ENCODE data around the gene PRSS27.
A peak's percentile ranks its signal among the peaks of the same experiment; 100 is the strongest.

PRSS27 gene

DNA sequence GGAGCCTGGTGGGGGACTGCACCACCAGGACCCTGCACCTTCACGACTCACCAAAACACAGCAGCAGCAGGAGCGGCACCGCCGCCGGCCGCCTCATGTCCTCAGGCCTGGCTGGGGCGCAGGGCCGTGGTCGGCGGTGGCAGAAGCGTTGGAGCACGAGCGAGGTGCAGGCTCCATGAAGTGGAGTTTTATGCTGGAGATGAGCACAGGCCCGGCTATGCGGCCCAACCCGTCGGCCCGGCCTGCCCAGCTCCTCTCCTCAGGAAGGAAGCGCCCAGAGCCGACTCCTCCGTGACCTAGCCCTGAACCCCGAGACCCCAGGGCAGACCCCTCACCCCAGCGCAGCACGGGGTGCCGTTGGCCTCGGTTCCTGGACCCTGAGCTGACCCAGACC lies at the start of gene PRSS27:
PRSS27 (minus strand) TSS at position 161 of the 394 bp plus-strand sequence; CDS start at position 97, 64 bp downstream.
- no peak for DNase-seq

DNA sequence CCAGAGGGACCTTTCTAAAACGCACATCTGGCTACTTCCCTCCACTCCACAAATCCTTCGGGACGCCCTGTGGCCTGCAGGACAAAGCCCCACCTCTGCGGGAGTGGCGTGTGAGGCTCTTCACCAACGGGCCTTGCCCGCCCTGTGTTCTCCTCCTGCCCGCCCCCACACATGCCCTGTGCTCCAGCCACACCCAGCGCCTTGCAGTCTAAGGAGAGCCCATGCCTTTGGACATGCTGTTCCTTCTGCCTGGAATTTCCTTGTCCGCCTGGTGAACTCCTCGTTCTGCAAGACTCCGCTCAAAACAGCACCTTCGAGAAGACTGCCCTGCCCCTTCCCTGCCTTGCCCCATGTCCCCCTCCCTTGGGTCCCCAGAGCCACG lies 49.6 kb upstream of the PRSS27 start:
- DNase-seq: no peak

DNA sequence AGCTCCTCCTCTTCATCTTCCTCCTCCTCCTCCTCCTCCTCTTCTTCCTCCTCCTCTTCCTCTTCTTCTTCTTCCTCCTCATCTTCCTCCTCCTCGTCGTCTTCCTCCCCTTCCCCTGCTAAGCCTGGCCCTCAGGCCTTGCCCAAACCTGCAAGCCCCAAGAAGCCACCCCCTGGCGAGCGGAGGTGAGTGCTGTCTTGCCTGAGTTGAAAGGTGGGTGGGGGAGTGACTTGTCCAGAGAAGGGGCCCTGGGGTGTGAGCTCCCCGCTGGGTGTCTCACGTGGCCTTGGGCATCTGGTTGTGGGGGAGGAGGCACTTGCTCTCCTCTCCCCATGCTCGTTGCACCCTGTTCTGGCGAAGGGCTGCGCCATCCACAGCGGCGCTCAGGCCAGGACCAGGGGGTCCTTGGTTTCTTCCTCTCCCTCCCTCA lies 49.1 kb upstream of the PRSS27 start:
- DNase-seq: no peak

DNA sequence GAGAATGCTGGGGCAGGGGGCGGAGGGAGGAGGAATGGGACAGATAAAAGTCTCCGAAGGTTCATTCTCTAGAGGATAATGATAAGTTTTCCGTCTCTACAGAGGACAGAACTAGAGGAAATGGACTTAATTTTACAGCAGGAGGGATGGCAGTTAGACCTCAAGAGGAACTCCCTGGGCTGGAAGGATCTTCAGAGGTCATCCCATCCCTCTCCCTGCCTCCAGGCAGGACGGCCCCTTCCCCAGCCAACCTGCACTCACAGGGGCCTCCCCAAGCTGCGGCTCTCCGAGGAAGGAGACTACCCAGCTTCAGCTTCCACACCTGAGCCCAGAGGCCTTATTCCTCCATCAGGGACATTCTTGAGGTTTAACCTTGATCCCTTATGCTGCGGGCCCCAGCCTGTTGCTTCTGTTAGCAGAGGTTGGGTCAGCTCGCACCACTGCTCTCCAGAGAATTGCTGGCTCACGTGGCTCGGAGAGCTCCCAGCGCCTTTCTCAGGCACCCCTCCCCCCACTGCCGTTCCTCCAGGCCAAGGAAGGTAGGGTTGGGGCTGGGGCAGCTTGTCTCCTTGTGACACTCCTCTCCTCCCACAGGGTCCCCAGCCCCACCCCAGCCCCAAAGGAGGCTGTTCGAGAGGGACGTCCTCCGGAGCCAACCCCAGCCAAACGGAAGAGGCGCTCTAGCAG lies 48.5 kb upstream of the PRSS27 start:
- no peak for DNase-seq

DNA sequence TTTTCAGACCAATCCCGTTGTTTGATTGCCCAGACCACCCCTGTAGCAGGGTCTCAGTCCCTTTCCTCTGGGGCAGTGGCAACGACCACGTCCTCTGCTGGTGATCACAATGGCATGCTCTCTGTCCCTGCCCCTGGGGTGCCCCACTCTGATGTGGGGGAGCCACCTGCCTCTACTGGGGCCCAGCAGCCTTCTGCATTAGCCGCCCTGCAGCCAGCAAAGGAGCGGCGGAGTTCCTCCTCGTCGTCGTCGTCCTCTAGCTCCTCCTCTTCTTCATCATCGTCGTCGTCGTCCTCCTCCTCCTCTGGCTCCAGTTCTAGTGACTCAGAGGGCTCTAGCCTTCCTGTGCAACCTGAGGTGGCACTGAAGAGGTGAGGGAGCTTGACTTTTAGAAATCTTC lies 47.9 kb upstream of the PRSS27 start:
- DNase-seq: no peak

DNA sequence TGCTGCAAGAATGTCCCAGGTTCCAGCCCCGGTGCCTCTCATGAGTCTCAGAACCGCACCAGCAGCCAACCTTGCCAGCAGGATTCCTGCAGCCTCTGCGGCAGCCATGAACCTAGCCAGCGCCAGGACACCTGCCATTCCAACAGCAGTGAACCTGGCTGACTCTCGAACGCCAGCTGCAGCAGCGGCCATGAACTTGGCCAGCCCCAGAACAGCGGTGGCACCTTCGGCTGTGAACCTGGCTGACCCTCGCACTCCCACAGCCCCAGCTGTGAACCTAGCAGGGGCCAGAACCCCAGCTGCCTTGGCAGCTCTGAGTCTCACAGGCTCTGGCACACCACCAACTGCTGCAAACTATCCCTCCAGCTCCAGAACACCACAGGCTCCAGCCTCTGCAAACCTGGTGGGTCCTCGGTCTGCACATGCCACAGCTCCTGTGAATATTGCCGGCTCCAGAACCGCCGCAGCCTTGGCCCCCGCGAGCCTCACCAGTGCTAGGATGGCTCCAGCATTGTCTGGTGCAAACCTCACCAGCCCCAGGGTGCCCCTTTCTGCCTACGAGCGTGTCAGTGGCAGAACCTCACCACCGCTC lies 47.2 kb upstream of the PRSS27 start:
- no peak for DNase-seq

DNA sequence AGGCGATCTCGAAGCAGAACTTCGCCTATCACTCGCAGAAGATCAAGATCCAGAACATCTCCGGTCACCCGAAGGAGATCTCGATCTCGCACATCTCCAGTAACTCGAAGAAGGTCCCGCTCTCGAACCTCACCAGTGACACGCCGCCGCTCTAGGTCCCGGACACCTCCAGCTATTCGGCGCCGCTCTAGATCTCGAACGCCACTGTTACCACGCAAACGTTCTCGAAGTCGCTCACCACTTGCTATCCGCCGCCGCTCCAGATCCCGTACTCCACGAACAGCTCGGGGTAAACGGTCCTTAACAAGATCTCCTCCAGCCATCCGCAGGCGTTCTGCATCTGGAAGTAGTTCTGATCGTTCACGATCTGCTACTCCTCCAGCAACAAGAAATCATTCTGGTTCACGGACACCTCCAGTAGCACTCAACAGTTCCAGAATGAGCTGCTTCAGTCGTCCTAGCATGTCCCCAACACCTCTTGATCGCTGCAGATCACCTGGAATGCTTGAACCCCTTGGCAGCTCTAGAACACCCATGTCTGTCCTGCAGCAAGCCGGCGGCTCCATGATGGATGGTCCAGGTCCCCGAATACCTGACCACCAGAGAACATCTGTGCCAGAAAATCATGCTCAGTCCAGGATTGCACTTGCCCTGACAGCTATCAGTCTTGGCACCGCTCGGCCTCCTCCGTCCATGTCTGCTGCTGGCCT lies 46.6 kb upstream of the PRSS27 start:
- no peak for DNase-seq

DNA sequence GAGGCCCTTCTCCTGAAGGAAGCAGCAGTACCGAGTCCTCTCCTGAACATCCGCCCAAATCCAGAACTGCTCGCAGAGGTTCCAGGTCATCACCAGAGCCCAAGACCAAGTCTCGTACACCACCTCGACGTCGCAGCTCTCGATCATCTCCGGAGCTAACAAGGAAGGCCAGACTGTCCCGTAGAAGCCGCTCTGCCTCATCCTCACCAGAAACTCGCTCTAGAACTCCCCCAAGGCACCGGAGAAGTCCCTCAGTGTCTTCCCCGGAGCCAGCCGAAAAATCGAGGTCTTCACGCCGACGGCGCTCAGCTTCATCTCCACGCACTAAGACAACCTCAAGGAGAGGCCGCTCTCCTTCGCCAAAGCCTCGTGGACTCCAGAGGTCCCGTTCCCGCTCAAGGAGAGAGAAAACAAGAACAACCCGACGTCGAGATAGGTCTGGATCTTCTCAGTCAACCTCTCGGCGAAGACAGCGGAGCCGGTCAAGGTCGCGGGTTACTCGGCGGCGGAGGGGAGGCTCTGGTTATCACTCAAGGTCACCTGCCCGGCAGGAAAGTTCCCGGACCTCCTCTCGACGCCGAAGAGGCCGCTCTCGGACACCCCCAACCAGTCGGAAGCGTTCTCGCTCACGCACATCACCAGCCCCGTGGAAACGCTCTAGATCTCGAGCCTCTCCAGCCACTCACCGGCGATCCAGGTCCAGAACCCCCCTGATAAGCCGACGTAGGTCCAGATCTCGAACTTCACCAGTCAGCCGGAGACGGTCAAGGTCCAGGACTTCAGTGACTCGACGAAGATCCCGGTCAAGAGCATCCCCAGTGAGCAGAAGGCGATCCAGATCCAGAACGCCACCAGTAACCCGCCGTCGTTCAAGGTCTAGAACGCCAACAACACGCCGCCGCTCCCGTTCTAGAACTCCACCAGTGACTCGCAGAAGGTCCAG lies 45.7 kb upstream of the PRSS27 start:
- no peak for DNase-seq

DNA sequence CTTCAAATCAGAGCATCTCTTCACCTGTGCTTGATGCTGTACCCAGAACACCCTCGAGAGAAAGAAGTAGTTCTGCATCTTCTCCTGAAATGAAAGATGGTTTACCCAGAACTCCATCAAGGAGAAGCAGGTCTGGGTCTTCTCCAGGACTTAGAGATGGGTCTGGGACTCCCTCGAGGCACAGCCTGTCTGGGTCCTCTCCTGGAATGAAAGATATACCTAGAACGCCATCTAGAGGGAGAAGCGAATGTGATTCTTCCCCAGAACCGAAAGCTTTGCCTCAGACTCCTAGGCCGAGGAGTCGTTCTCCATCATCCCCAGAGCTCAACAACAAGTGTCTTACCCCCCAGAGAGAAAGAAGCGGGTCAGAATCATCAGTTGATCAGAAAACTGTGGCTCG lies 44.7 kb upstream of the PRSS27 start:
- no peak for DNase-seq

DNA sequence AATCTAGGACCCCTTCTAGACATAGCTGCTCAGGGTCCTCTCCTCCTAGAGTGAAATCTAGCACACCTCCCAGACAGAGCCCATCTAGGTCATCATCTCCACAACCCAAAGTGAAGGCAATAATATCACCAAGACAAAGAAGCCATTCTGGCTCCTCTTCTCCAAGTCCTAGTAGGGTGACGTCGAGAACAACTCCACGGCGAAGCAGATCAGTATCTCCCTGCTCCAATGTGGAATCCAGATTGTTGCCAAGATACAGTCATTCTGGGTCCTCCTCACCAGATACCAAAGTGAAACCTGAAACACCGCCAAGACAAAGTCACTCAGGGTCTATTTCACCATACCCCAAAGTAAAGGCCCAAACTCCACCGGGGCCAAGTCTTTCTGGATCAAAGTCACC lies 43.1 kb upstream of the PRSS27 start:
- no peak for DNase-seq

DNA sequence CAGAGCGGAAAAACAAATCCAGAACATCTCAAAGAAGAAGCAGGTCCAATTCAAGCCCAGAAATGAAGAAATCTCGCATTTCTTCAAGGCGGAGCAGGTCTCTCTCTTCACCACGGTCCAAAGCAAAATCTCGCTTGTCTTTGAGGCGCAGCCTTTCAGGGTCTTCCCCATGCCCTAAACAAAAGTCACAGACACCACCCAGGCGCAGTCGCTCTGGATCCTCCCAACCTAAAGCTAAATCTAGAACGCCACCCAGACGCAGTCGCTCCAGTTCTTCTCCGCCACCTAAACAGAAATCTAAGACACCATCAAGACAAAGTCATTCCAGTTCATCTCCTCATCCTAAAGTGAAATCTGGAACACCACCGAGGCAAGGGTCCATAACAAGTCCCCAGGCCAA lies 42.7 kb upstream of the PRSS27 start:
- no peak for DNase-seq

DNA sequence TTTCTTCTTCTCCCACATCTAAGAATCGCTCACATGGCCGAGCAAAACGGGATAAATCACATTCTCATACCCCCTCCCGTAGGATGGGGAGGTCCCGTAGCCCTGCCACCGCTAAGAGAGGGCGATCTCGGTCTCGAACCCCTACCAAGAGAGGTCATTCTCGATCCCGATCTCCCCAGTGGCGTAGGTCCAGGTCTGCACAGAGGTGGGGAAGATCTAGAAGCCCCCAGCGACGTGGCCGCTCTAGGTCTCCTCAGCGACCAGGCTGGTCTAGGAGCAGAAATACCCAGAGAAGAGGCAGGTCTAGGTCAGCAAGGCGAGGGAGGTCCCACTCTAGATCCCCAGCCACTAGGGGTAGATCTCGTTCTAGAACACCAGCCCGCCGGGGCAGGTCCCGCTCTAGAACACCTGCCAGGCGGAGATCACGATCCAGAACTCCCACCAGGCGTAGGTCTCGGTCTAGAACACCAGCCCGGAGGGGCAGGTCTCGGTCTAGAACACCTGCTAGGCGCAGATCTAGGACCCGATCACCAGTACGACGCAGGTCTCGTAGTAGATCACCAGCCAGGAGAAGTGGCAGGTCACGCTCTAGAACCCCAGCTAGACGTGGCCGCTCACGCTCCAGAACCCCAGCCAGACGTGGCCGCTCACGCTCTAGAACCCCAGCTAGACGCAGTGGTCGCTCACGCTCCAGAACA lies 42.0 kb upstream of the PRSS27 start:
- DNase-seq: no peak

DNA sequence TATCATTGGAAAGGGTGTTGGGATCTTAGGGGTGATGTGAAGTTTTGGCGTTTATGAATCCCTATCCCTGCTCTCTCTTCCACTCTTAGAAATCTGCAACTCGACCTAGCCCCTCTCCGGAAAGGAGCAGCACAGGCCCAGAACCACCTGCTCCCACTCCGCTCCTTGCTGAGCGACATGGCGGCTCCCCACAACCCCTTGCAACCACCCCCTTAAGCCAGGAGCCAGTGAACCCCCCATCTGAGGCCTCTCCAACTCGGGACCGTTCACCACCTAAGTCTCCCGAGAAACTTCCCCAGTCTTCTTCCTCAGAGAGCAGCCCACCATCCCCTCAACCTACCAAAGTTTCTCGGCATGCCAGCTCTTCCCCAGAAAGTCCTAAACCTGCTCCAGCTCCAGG lies 41.4 kb upstream of the PRSS27 start:
- DNase-seq: no peak

DNA sequence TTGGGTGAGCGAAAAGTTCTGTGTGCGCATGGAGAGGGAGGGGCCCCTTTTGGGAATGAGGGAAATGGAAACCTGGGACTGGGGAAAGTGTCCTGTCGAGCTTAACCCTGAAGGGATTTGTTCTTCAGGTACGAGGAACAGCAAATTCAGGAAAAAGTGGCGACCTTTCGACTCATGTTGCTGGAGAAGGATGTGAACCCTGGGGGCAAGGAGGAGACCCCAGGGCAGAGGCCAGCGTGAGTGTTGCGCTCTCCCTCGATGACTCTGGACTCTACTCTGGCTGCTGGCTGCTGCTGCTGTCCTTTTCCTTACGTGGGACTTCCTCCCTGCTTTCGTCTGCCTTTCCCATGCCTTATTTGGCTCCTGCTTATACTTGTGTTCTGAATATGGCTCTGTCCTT lies 37.3 kb upstream of the PRSS27 start:
- DNase-seq: no peak

DNA sequence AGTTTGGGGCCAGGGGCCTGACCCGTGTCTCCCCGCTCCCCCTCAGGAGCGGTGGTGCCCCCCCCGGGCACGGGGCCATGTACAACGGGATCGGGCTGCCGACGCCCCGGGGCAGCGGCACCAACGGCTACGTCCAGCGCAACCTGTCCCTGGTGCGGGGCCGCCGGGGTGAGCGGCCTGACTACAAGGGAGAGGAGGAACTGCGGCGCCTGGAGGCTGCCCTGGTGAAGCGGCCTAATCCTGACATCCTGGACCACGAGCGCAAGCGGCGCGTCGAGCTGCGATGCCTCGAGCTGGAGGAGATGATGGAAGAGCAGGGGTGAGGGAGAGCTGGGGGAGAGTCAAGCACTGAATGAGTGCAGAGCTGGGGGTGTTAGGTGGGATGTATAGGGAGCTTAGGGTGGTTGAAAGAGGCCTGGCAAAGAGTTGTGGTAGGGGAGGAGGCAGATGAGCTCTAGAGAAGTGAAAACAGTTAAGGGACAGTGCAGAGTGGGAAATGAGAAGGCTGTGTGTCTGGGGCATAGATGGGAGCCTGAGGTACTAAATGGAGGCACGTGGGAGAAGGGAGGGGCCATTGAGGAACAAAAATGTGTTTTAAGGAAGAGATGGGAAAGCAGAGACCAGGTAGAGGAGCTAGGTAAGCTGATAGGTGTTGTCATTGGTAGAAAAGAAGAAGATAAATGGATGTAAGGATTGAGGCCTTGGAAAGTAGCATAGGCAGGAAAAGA lies 36.4 kb upstream of the PRSS27 start:
- no peak for DNase-seq

DNA sequence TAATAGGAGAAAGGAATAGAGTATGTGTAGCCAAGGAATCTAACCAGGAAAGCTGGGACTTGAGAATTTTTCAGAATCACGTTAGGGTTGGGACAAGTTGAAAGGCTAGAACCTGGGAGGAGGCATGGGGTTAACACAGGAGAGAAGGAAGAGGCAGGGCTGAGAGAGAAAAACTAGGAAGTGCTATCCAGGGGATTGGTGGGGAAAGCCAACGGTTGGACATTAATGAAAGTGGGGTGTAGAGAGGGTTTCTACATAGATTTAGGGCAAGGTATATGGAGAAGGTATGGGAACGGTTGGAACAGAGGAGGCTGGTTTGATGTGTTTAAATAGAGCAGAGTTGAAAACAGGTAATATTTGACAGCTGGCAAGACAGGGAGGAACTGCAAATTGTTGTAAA lies 35.1 kb upstream of the PRSS27 start:
- DNase-seq: no peak

DNA sequence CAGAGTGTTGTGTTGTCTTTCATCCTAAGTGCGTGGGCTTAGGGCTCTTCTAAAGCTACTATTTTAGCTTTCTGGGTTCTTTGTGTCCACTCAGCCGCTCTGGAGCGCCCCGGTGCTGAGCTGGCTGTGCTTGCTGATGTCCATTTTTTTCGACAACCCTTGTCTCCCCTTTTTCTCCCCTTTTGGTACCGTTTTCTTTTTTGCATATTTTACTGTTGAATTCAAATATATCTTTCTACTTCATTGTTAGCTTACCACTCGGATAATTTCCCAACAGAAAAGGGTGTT lies 33.7 kb upstream of the PRSS27 start:
- DNase-seq: no peak

DNA sequence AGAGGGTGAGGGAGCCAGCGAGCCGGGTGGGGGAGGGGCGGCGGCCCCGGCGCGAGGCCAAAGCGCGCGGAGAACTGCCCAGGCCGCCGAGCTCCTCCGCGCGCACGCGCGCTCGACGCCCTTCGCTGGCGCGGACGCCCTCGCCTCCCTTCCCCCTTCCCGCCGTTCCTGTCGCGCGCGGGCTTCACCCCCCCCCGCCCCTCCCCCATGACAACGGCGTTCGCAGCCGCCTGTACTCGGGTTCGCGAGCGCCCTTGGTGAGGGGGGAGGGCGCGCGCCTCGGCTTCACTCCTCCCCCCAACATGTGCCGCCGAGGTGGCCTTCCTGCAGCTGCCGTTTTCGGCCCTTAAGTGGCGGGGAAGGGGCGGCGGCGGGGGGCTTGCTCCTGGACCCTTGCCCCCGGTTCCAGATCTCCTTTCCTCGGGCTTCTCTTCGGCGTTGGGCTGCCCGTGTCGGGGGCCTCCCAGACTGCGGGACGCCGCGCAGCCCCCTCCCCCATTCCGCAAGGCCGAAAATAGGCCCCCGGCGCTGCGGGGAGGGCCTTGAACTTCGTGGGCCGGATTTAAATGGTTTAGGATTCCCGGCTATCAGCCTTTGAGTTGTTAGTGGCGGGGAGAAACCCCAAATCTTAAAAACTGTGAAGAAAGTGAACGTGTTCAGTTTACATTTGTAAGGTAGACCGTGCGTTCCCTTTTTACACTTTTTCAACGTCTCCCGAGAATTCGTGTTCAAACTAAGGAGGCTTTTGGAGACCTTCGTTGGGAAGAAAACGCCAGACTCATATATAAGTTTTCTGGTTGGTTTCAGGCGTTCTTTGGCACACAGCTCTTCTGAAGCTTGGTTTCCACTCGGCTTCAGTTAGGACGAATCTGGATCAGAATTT lies 33.1 kb upstream of the PRSS27 start:
- no peak for DNase-seq

DNA sequence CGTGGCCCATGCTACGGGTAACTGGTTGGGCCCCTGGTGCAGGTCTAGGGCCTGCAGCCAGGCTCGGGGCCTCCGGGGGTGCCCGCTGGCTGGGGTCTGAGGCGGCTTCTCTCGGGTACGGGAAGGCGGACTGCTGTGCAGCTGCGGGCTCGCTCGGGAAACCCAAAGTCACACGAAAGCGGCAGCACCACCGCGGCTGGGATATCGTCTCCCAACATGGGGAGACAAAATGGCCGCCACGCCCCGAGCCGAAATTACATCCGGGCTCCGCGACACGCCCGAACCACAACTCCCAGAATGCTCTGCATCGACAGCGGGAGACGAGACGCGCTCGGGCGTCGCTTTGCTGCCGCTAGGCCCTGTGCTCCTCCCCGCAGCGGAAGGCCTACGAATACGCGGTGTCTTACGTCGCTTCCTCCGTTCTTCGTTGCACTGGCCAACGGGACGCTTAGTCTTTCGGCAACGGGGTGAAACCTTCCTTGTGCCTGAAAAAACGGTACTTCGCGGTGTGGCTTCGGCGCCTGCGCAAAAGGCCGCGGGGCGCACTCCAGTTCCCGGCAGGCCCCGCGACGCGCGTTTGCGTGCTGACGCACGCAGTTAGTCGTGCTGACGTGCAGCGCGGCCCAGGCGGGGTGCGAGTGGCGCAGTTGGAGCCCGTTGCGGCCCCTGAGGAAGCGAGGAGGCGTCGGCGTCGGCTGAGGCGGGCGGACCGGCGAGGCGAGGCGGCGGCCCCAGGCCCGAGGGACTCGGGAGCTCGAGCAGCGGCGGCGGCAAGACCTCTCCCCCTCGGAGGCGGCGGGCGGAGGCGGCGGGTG lies 32.2 kb upstream of the PRSS27 start, which contains the start of gene SRRM2:
SRRM2 (plus strand) TSS at position 604 of the 815 bp plus-strand sequence. CDS start 3,727 bp downstream, outside the sequence.
- peak; percentile 93 for DNase-seq

DNA sequence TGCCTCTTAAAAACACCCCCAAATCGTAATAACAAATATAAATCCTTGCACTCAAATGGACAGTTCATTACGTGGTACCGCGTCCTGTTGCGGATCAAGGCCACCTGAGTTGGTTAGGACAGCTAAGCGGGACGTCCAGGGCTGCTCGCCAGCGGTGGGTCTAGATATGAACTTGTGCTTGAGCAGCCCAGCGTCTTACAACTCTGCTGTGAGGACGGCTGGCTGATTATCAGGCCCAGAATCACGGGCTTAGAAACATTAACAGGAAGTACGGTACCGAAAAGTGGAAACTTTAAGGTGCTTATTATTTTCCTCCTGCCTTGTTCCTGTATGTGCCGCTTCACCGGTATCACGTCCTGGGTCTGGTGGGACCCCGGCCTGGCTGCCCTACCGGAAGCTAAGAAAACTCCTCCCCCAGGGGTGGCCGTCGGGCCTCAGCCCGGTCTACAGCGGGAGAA lies 31.6 kb upstream of the PRSS27 start:
- DNase-seq: no peak

All from activated gamma-delta T cell treated with Interleukin-2 at 50 U/mL for 16 hours (primary cell).